Measurements from ENCODE around the gene CREB3L2. TPM values are rescaled to one million over a fixed set of nuclear protein-coding genes. Genes with fewer than 3 reads are reported as not detected.
"Not testable (repeated sequence)": the region's sequence is repeated elsewhere in the genome, so short reads cannot be mapped to it uniquely, and the experiment has no call there.

CREB3L2 gene
- total RNA-seq, 1 donor from 2014 or later: 12.5 TPM

GRCh38 chr7:137932881-137933269 is 69.0 kb downstream of the CREB3L2 start:
- Histone ChIP-seq H3K27ac (ENCODE audit: low read depth, low read length) (peak overlapping the region; percentile 71), H3K27me3 (ENCODE audit: control insufficient read depth in 3 of 3, insufficient read depth in 3 of 3, low read length in 3 of 3) (no peaks in the 10 kb centered on the region), H3K4me3 (ENCODE audit: low read length in 3 of 3) (peak overlapping the region; percentile 8 to 57 (median 34)), H3K36me3 (ENCODE audit: control insufficient read depth in 3 of 3, insufficient read depth in 3 of 3, low read length in 3 of 3) (peaks cover 1 to 4% (median 2%) of the 10 kb centered on the region in 3 donors), H3K9me3 (ENCODE audit: control insufficient read depth in 3 of 3, low read length in 3 of 3) (no peaks in the 10 kb centered on the region), H3K9ac (ENCODE audit: low read depth in 1 of 3, low read length in 3 of 3) (peak overlapping the region in 1 of 3 donors; percentile 5), H3K4me1 (ENCODE audit: control insufficient read depth in 3 of 3, insufficient read depth in 3 of 3, low read length in 3 of 3) (peaks cover 39 to 47% (median 39%) of the 10 kb centered on the region in 3 donors)

- H3K4me1 ChIP-seq (ENCODE audit: control insufficient read depth in 3 of 3, insufficient read depth in 3 of 3, low read length in 3 of 3): peaks cover 33 to 40% (median 33%) of the 10 kb centered on the region in 3 donors
Observed at GRCh38 chr7:137931823-137932222, 70.1 kb downstream of the CREB3L2 start.

GRCh38 chr7:137930581-137930980 is 71.3 kb downstream of the CREB3L2 start:
- no peak overlapping the region for H3K9ac ChIP-seq (ENCODE audit: low read depth in 1 of 3, low read length in 3 of 3)
- H3K36me3 ChIP-seq (ENCODE audit: control insufficient read depth in 3 of 3, insufficient read depth in 3 of 3, low read length in 3 of 3): peaks cover 5 to 14% (median 10%) of the 10 kb centered on the region in 3 donors
- H3K27ac ChIP-seq (ENCODE audit: low read depth, low read length): no peak overlapping the region
- no peaks in the 10 kb centered on the region for H3K27me3 ChIP-seq (ENCODE audit: control insufficient read depth in 3 of 3, insufficient read depth in 3 of 3, low read length in 3 of 3)
- H3K9me3 ChIP-seq (ENCODE audit: control insufficient read depth in 3 of 3, low read length in 3 of 3): no peaks in the 10 kb centered on the region
- H3K4me1 ChIP-seq (ENCODE audit: control insufficient read depth in 3 of 3, insufficient read depth in 3 of 3, low read length in 3 of 3): peaks cover 22 to 29% (median 26%) of the 10 kb centered on the region in 3 donors
- H3K4me3 ChIP-seq (ENCODE audit: low read length in 3 of 3): no peak overlapping the region

More at GRCh38 chr7:137931823-137932222, 70.1 kb downstream of the CREB3L2 start:
- no peak overlapping the region for H3K4me3 ChIP-seq (ENCODE audit: low read length in 3 of 3)
- no peaks in the 10 kb centered on the region for H3K9me3 ChIP-seq (ENCODE audit: control insufficient read depth in 3 of 3, low read length in 3 of 3)
- H3K9ac ChIP-seq (ENCODE audit: low read depth in 1 of 3, low read length in 3 of 3): no peak overlapping the region
- H3K27ac ChIP-seq (ENCODE audit: low read depth, low read length): no peak overlapping the region
- H3K36me3 ChIP-seq (ENCODE audit: control insufficient read depth in 3 of 3, insufficient read depth in 3 of 3, low read length in 3 of 3): peaks cover 5 to 7% (median 7%) of the 10 kb centered on the region in 3 donors
- H3K27me3 ChIP-seq (ENCODE audit: control insufficient read depth in 3 of 3, insufficient read depth in 3 of 3, low read length in 3 of 3): no peaks in the 10 kb centered on the region

- Histone ChIP-seq H3K4me1 (ENCODE audit: control insufficient read depth in 3 of 3, insufficient read depth in 3 of 3, low read length in 3 of 3) (peaks cover 13 to 18% (median 14%) of the 10 kb centered on the region in 3 donors), H3K9ac (ENCODE audit: low read depth in 1 of 3, low read length in 3 of 3) (no peak overlapping the region), H3K27ac (ENCODE audit: low read depth, low read length) (no peak overlapping the region), H3K9me3 (ENCODE audit: control insufficient read depth in 3 of 3, low read length in 3 of 3) (no peaks in the 10 kb centered on the region), H3K36me3 (ENCODE audit: control insufficient read depth in 3 of 3, insufficient read depth in 3 of 3, low read length in 3 of 3) (peaks cover 5 to 14% (median 10%) of the 10 kb centered on the region in 3 donors), H3K4me3 (ENCODE audit: low read length in 3 of 3) (no peak overlapping the region), H3K27me3 (ENCODE audit: control insufficient read depth in 3 of 3, insufficient read depth in 3 of 3, low read length in 3 of 3) (no peaks in the 10 kb centered on the region)
Observed at GRCh38 chr7:137928626-137929025, 73.3 kb downstream of the CREB3L2 start.

GRCh38 chr7:137927386-137927785 is 74.5 kb downstream of the CREB3L2 start:
- Histone ChIP-seq H3K4me3 (ENCODE audit: low read length in 3 of 3) (no peak overlapping the region), H3K27ac (ENCODE audit: low read depth, low read length) (no peak overlapping the region), H3K9me3 (ENCODE audit: control insufficient read depth in 3 of 3, low read length in 3 of 3) (no peaks in the 10 kb centered on the region), H3K36me3 (ENCODE audit: control insufficient read depth in 3 of 3, insufficient read depth in 3 of 3, low read length in 3 of 3) (peaks cover 5 to 14% (median 14%) of the 10 kb centered on the region in 3 donors), H3K27me3 (ENCODE audit: control insufficient read depth in 3 of 3, insufficient read depth in 3 of 3, low read length in 3 of 3) (no peaks in the 10 kb centered on the region), H3K4me1 (ENCODE audit: control insufficient read depth in 3 of 3, insufficient read depth in 3 of 3, low read length in 3 of 3) (peaks cover 1 to 5% (median 2%) of the 10 kb centered on the region in 3 donors), H3K9ac (ENCODE audit: low read depth in 1 of 3, low read length in 3 of 3) (no peak overlapping the region)

- H3K4me1 ChIP-seq (ENCODE audit: control insufficient read depth in 3 of 3, insufficient read depth in 3 of 3, low read length in 3 of 3): not testable (repeated sequence)
- peaks cover 5 to 14% (median 14%) of the 10 kb centered on the region in 3 donors for H3K36me3 ChIP-seq (ENCODE audit: control insufficient read depth in 3 of 3, insufficient read depth in 3 of 3, low read length in 3 of 3)
Observed at GRCh38 chr7:137926206-137926605, 75.7 kb downstream of the CREB3L2 start.

GRCh38 chr7:137925754-137926153 is 76.1 kb downstream of the CREB3L2 start:
- H3K27me3 ChIP-seq (ENCODE audit: control insufficient read depth in 3 of 3, insufficient read depth in 3 of 3, low read length in 3 of 3): no peaks in the 10 kb centered on the region
- no peak overlapping the region for H3K4me3 ChIP-seq (ENCODE audit: low read length in 3 of 3)
- H3K9me3 ChIP-seq (ENCODE audit: control insufficient read depth in 3 of 3, low read length in 3 of 3): no peaks in the 10 kb centered on the region
- peaks cover 0 to 5% (median 0%) of the 10 kb centered on the region in 3 donors for H3K4me1 ChIP-seq (ENCODE audit: control insufficient read depth in 3 of 3, insufficient read depth in 3 of 3, low read length in 3 of 3)
- H3K27ac ChIP-seq (ENCODE audit: low read depth, low read length): no peak overlapping the region
- H3K36me3 ChIP-seq (ENCODE audit: control insufficient read depth in 3 of 3, insufficient read depth in 3 of 3, low read length in 3 of 3): peaks cover 5 to 14% (median 14%) of the 10 kb centered on the region in 3 donors
- no peak overlapping the region for H3K9ac ChIP-seq (ENCODE audit: low read depth in 1 of 3, low read length in 3 of 3)

More at GRCh38 chr7:137926206-137926605, 75.7 kb downstream of the CREB3L2 start:
- not testable (repeated sequence) for H3K9me3 ChIP-seq (ENCODE audit: control insufficient read depth in 3 of 3, low read length in 3 of 3); H3K27ac ChIP-seq (ENCODE audit: low read depth, low read length); H3K27me3 ChIP-seq (ENCODE audit: control insufficient read depth in 3 of 3, insufficient read depth in 3 of 3, low read length in 3 of 3); H3K9ac ChIP-seq (ENCODE audit: low read depth in 1 of 3, low read length in 3 of 3); H3K4me3 ChIP-seq (ENCODE audit: low read length in 3 of 3)

- H3K4me1 ChIP-seq (ENCODE audit: control insufficient read depth in 3 of 3, insufficient read depth in 3 of 3, low read length in 3 of 3): peaks cover 0 to 5% (median 2%) of the 10 kb centered on the region in 3 donors
- no peak overlapping the region for H3K27ac ChIP-seq (ENCODE audit: low read depth, low read length)
- no peak overlapping the region for H3K9ac ChIP-seq (ENCODE audit: low read depth in 1 of 3, low read length in 3 of 3)
- H3K4me3 ChIP-seq (ENCODE audit: low read length in 3 of 3): no peak overlapping the region
- H3K36me3 ChIP-seq (ENCODE audit: control insufficient read depth in 3 of 3, insufficient read depth in 3 of 3, low read length in 3 of 3): peaks cover 5 to 14% (median 14%) of the 10 kb centered on the region in 3 donors
- H3K27me3 ChIP-seq (ENCODE audit: control insufficient read depth in 3 of 3, insufficient read depth in 3 of 3, low read length in 3 of 3): no peaks in the 10 kb centered on the region
- no peaks in the 10 kb centered on the region for H3K9me3 ChIP-seq (ENCODE audit: control insufficient read depth in 3 of 3, low read length in 3 of 3)
Observed at GRCh38 chr7:137925091-137925490, 76.8 kb downstream of the CREB3L2 start.

- peaks cover 5 to 14% (median 14%) of the 10 kb centered on the region in 3 donors for H3K36me3 ChIP-seq (ENCODE audit: control insufficient read depth in 3 of 3, insufficient read depth in 3 of 3, low read length in 3 of 3)
- no peaks in the 10 kb centered on the region for H3K27me3 ChIP-seq (ENCODE audit: control insufficient read depth in 3 of 3, insufficient read depth in 3 of 3, low read length in 3 of 3)
- H3K9me3 ChIP-seq (ENCODE audit: control insufficient read depth in 3 of 3, low read length in 3 of 3): no peaks in the 10 kb centered on the region
- no peak overlapping the region for H3K9ac ChIP-seq (ENCODE audit: low read depth in 1 of 3, low read length in 3 of 3)
- H3K27ac ChIP-seq (ENCODE audit: low read depth, low read length): no peak overlapping the region
- no peak overlapping the region for H3K4me3 ChIP-seq (ENCODE audit: low read length in 3 of 3)
- H3K4me1 ChIP-seq (ENCODE audit: control insufficient read depth in 3 of 3, insufficient read depth in 3 of 3, low read length in 3 of 3): peaks cover 0 to 5% (median 3%) of the 10 kb centered on the region in 3 donors
Observed at GRCh38 chr7:137923380-137923779, 78.5 kb downstream of the CREB3L2 start.

GRCh38 chr7:137920637-137921399 is 81.1 kb downstream of the CREB3L2 start:
- H3K27ac ChIP-seq (ENCODE audit: low read depth, low read length): no peak overlapping the region
- H3K36me3 ChIP-seq (ENCODE audit: control insufficient read depth in 3 of 3, insufficient read depth in 3 of 3, low read length in 3 of 3): peaks cover 0 to 4% (median 0%) of the 10 kb centered on the region in 3 donors
- no peak overlapping the region for H3K4me3 ChIP-seq (ENCODE audit: low read length in 3 of 3)
- peaks cover 0 to 5% (median 3%) of the 10 kb centered on the region in 3 donors for H3K4me1 ChIP-seq (ENCODE audit: control insufficient read depth in 3 of 3, insufficient read depth in 3 of 3, low read length in 3 of 3)
- H3K9me3 ChIP-seq (ENCODE audit: control insufficient read depth in 3 of 3, low read length in 3 of 3): no peaks in the 10 kb centered on the region
- H3K27me3 ChIP-seq (ENCODE audit: control insufficient read depth in 3 of 3, insufficient read depth in 3 of 3, low read length in 3 of 3): no peaks in the 10 kb centered on the region
- no peak overlapping the region for H3K9ac ChIP-seq (ENCODE audit: low read depth in 1 of 3, low read length in 3 of 3)
